HG03521 (cell line): ENCODE measurements around the gene RNU6-7.

Experiments
- ATAC-seq: cut with Tn5 transposase; IDR thresholded peaks from one replicate; pipeline ENCODE4 v1.9.1; 2021; ENCODE audit warnings: mild to moderate bottlenecking, moderate library complexity; ENCODE audit not compliant: unreplicated experiment

The RNU6-7 gene

GRCh38 chr14:32203928-32204357, 2.1 kb downstream of the RNU6-7 start:
- ATAC-seq = no peak

GRCh38 chr14:32205554-32205953, 3.7 kb downstream of the RNU6-7 start:
- no peak for ATAC-seq

DNA sequence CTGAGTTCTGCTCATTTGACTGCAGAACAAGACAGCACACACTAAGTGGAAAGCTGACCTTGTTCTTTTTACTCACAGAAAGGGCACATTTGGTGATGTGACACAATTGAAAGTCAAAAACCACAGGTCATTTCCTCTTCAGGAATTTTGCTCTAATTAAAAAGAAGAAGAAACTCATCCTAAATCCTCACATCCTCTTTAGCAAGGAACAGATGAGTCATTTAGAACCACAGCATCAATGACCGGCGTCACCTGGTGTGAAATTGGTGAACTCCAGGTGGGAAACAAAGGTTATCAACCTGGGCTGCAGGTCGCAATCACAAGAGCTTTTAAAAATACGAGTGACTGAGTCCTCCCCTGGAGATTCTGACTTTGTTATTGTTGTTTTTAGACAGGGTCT, 4.1 kb downstream of the RNU6-7 start:
- ATAC-seq = no peak

- ATAC-seq = no peak
Measured at GRCh38 chr14:32206552-32206951, 4.7 kb downstream of the RNU6-7 start.

GRCh38 chr14:32208490-32208889, 6.6 kb downstream of the RNU6-7 start:
- ATAC-seq = no peak

DNA sequence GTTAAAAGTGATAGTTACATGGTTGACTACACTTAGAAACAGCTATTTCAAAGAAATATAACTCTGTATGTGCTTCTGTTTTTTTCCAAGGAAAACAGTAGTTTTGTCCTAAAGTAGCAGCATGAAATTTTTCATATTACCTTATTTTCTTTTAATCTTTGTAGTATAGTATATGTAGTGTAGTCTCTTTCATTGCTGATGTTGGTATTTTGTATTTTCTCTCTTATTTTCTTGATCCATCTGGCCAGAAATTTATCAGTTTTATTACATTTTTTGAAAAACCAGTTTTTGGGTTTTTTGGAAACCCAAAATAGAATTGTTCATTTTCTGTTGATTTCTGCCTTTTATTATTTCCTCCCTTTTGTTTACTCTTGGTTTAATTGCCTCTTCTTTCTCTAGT, 7.6 kb downstream of the RNU6-7 start:
- no peak for ATAC-seq

GRCh38 chr14:32211068-32211404, 9.2 kb downstream of the RNU6-7 start:
- no peak for ATAC-seq

DNA sequence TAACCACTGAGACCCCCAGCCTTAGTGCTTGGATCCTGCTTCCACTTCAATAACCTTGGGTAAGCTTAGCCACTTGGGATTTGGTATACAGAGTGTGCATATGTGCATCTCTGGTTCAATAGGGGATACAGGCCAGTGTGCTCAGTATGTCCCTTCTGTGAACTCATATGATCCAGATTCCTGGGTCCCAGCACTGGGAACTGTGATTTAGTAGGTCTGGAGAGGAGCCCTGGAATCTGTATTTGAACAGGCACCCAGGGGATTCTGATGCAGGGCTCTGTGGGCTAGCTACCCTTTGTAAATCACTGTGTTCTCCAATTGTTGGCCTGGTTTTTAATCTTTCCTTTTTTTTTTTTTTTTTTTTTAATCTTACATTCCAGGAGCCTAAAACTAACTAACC, 11.0 kb downstream of the RNU6-7 start:
- ATAC-seq = no peak

- no peak for ATAC-seq
Measured at GRCh38 chr14:32217301-32217700, 15.5 kb downstream of the RNU6-7 start.

GRCh38 chr14:32224737-32225377, 23.0 kb downstream of the RNU6-7 start:
- no peak for ATAC-seq

- no peak for ATAC-seq
Measured at GRCh38 chr14:32225378-32225920, 23.6 kb downstream of the RNU6-7 start.

DNA sequence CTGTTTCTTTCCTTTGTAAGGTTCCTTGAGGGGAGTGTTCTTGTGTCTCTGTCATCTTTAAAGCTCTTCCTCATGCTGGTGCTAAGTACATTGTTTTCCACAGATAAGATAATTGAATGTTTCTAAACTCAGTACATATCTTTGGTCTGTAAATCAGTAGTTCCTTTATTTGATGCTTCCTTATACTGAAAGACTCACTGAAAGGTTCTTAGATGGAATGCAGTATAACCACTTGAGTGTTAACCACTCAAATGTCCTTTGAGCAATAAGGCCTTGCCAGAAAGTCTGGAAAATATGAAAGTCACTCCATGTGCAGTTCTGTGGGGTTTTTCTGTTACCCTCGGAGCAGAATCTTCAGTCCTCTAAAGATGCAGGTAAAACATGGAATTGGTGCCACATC, 24.2 kb downstream of the RNU6-7 start:
- ATAC-seq = no peak

GRCh38 chr14:32230181-32230580, 28.3 kb downstream of the RNU6-7 start:
- ATAC-seq = no peak

GRCh38 chr14:32230695-32231280, 28.9 kb downstream of the RNU6-7 start:
- ATAC-seq = no peak

DNA sequence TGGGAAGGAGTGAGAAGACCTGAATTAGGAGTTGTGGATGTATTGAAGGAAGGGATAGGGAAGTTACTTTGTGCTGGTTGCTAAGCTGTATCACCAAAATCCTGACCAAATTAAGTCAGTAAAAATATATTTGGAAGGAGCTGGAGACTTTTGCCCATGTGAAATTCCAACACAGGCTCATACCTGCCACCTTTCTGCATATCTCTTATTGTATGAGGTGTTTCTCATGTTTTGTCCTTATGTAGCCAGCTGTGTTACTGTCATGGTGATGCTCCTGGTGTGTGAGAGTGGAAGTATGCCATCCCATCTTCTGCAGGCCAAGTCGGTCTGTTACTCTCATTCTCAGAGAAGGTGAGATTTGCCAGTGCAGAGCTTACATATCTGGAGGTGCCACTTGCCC, 30.6 kb downstream of the RNU6-7 start:
- no peak for ATAC-seq

DNA sequence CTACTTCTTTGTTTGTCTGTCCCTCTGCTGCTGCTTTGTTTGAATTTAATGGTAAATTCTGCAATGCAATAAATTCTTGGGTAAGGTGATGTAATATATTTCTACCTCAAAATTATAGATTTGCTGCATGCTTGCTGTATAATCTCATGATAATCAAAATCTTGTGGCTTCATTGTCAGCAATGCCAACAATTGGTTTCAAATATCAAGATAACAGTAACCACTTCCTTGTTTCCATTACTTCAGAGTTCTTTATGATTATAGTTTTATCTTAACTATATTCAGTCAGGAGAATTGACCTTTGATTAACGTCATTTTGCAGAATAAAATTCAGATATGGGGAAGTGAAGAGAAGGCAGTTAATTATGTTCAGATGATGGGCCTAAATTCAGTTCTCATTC, 31.4 kb downstream of the RNU6-7 start:
- ATAC-seq = no peak

- no peak for ATAC-seq
Measured at GRCh38 chr14:32244404-32244803, 42.6 kb downstream of the RNU6-7 start.

DNA sequence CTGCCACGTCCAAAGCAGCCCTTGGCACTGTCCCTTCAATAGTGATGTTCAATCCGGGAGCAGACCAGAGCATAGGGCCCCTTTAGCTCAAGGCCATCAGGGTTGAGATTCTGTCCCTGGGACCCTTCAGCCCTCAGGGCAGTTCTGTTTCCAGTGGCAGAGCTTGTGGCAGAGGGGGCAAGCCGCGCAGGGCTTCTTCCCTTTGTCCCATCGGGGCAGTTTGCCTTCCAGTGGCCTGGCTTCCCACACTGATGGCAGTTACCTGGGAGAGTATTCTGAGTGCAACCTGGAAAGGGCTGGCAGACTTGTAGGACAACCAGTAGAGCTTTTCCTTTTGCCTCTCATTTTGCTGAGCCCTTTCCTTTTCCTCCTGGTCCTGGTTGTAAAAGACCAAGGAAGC, 44.9 kb downstream of the RNU6-7 start:
- no peak for ATAC-seq

- no peak for ATAC-seq
Measured at GRCh38 chr14:32249371-32249770, 47.5 kb downstream of the RNU6-7 start.

DNA sequence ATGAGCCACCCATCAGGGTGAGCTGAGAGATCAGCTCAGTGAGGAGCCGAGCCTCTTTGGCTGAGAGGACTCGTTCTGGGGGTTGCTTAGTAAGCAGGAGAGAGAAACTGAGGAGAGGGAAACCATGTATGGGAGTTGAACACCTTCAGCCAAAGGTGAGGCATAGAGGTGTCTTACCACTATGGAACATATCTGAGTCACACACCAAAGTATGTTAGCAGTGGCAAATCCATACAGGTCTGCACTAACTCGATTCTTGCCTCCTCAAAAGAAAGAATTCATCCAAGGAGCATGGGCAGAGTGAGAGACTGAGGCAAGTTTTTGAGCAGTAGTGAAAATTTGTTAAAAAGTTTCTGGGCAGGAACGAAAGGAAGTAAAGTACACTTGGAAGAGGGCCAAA, 47.9 kb downstream of the RNU6-7 start:
- no peak for ATAC-seq

DNA sequence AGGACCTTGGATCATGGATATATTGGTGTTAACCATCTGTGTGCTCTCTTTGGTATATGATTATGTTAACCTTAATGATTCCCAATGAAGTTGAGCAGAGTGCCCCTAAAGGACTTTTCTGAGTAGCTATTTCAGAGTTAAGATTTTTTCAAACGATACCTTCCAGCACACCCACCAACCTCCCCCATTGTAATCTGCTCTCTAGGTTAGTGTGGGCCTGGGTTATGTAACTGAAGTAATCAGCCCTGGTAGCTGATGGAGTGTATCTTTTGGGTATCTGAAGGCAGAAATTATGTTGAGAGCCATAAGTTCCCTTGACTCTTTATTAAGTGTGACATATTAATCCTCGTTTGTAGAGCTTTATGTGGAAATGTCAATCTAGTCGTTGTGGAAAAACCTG, 48.8 kb downstream of the RNU6-7 start:
- ATAC-seq = no peak

DNA sequence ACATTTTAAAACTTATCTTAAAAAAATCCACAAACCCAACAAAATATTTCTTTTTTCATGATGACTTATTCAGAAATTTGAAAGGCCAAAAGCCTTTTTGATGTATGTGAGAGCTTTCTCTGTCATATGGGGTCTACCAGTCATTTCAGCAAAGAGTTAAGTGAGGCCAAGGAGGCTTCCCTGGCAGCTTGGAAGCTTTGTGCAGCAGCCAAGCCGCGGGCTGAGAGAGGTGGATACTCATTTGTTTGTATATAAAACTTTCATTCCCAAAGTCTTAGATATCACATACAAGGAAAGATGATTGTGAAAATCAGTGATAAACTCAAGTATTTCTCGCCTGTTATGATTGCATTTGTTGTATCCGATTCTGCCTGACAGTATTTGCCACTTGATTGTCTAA, 49.7 kb downstream of the RNU6-7 start:
- no peak for ATAC-seq
